SH-SY5Y (cell line): ENCODE data around the gene BANF2.

ENCODE experiments used
- GATA2 ChIP-seq: IDR thresholded peaks from 2 replicates; pipeline ENCODE4 v1.6.1; 2011; ENCODE audit warnings: mild to moderate bottlenecking, low read depth, low read length
- GATA3 ChIP-seq: IDR thresholded peaks from 2 replicates; pipeline ENCODE4 v1.6.1; 2011; ENCODE audit warnings: low read depth, mild to moderate bottlenecking, low read length, moderate library complexity

DNA sequence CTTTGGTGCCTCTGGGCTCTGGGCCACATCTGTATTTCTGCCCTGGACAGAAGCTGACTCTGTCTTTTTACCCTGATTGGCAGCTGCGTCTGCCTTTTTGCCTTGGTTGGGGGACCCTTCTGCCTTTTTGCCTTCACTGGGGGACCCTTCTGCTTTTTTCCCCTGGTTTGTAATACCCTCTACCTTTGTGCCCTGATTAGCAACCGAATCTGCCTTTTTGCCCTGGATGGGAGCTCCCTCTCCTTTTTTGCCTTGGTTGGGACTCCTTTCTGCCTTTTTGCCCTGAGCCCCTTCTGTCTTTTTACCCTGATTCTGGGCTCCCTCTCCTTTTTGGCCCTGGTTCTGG, 41.1 kb upstream of the BANF2 start:
- TF ChIP-seq GATA2 (no peak), GATA3 (no peak)
